ENCODE data around the gene TLE6.
"Not testable (repeated sequence)": the region's sequence is repeated elsewhere in the genome, so short reads cannot be mapped to it uniquely, and the experiment has no call there.

The TLE6 gene

DNA sequence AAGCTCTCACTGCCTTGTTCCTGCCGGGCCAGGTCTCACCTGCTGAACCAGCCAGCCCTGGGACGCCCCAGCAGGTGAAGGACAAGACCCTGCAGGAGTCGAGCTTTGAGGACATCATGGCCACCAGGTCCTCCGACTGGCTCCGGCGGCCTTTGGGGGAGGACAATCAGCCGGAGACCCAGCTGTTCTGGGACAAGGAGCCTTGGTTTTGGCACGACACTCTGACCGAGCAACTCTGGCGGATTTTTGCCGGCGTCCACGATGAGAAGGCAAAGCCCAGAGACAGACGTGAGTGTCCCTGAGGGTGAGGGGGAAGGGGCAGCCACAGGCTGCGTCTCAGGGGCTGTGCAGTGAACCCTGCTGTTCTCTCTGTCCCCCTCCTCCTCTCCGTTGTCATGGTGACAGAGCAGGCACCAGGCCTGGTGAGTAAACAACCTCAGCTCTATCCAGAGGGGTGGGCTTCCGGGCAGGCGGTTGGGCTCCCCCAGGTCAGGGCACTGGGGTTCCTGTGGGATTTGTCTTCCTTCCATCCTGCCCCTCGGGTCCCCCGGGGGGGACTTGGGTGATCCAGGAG lies 9.7 kb downstream of the TLE6 start:
- H3K4me3 ChIP-seq (ENCODE audit: low read depth, low read length) = no peak overlapping the region
- H2AFZ ChIP-seq (ENCODE audit: low read length, unreplicated experiment) = no peak overlapping the region
- H3K27me3 ChIP-seq (ENCODE audit: insufficient read depth, low read length) = no peaks in the 10 kb centered on the region
- peaks cover 11% of the 10 kb centered on the region for H3K4me1 ChIP-seq (ENCODE audit: control insufficient read depth, insufficient read depth, low read length, unreplicated experiment)
- no peaks in the 10 kb centered on the region for H3K36me3 ChIP-seq (ENCODE audit: insufficient read depth, low read length)
- H3K79me2 ChIP-seq (ENCODE audit: control insufficient read depth, insufficient read depth, low read length, unreplicated experiment) = no peaks in the 10 kb centered on the region
- no peak overlapping the region for H3K27ac ChIP-seq (ENCODE audit: low read depth, low read length)

DNA sequence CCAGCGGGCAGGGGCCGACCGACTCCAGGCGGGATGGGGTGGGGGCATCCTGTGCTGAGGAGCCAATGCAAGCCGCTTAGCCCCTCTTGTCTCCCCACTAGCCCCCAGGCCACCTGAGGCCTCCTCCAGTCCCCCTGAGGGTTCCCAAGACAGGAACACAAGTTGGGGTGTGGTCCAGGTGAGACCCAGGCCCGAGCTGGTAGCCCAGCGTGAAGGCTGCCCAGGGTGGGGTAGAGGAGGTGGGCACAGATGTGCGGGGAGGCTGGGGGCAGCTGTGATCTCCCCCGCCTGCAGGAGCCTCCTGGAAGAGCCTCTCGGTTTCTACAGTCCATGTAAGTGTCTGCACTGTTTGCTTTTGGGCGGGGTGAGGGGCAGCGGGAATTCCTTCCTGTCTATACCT lies 10.4 kb downstream of the TLE6 start:
- no peak overlapping the region for H3K27ac ChIP-seq (ENCODE audit: low read depth, low read length)
- H3K4me1 ChIP-seq (ENCODE audit: control insufficient read depth, insufficient read depth, low read length, unreplicated experiment) = peaks cover 7% of the 10 kb centered on the region
- H3K36me3 ChIP-seq (ENCODE audit: insufficient read depth, low read length) = no peaks in the 10 kb centered on the region
- no peak overlapping the region for H3K4me3 ChIP-seq (ENCODE audit: low read depth, low read length)
- no peaks in the 10 kb centered on the region for H3K79me2 ChIP-seq (ENCODE audit: control insufficient read depth, insufficient read depth, low read length, unreplicated experiment)
- H3K27me3 ChIP-seq (ENCODE audit: insufficient read depth, low read length) = no peaks in the 10 kb centered on the region
- H2AFZ ChIP-seq (ENCODE audit: low read length, unreplicated experiment) = no peak overlapping the region

DNA sequence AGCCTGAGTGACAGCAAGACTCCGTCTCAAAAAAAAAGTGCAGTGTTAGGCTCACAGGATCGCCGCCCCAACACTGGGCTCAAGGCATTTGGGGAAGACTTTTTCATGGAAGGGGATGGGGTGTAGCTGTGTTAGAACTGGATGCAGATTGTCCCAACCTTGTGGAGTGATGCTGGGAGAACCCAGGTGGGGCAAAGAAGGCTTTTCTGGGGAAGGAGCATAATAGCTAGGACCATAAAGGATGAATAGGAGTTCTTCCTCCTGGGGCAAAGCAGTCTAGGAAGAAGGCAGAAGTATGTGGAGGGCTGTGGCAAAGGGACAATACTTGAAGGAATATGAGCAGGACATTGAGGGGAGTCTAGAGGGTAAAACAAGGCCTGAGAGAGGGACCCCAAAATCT lies 11.2 kb downstream of the TLE6 start:
- Histone ChIP-seq H3K36me3 (ENCODE audit: insufficient read depth, low read length) (no peaks in the 10 kb centered on the region), H3K4me1 (ENCODE audit: control insufficient read depth, insufficient read depth, low read length, unreplicated experiment) (peaks cover 1% of the 10 kb centered on the region), H3K79me2 (ENCODE audit: control insufficient read depth, insufficient read depth, low read length, unreplicated experiment) (no peaks in the 10 kb centered on the region), H3K27me3 (ENCODE audit: insufficient read depth, low read length) (no peaks in the 10 kb centered on the region), H3K4me3 (ENCODE audit: low read depth, low read length) (no peak overlapping the region), H3K27ac (ENCODE audit: low read depth, low read length) (no peak overlapping the region), H2AFZ (ENCODE audit: low read length, unreplicated experiment) (no peak overlapping the region)

DNA sequence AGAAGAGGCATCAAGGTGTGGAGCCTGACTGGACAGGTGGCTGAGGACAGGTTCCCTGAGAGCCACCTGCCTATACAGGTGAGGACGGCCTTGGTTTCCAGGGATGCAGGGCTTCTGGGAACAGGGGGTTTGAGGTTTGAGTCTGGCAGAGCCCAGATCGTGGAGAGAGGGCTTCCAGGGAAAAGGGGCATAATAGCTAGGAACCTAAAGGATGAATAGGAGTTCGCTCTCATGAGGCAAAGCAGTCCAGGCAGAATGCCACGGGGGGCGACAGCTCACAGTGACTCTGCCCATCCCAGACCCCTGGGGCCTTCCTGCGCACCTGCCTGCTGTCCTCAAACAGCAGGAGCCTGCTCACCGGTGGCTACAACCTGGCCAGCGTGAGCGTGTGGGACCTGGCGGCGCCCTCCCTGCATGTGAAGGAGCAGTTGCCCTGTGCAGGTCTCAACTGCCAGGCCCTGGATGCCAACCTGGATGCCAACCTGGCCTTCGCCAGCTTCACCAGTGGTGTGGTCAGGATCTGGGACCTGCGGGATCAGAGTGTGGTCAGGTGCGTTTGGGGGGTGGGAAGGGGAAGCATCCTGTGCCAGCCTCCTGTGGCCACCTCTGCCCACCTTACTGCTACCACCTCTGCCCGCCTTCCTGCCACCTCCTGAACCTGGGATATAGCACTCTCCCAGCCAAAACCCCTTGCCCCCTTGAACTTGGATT lies 12.0 kb downstream of the TLE6 start:
- Histone ChIP-seq H2AFZ (ENCODE audit: low read length, unreplicated experiment) (no peak overlapping the region), H3K27ac (ENCODE audit: low read depth, low read length) (no peak overlapping the region), H3K27me3 (ENCODE audit: insufficient read depth, low read length) (no peaks in the 10 kb centered on the region), H3K4me3 (ENCODE audit: low read depth, low read length) (no peak overlapping the region), H3K4me1 (ENCODE audit: control insufficient read depth, insufficient read depth, low read length, unreplicated experiment) (no peaks in the 10 kb centered on the region), H3K36me3 (ENCODE audit: insufficient read depth, low read length) (no peaks in the 10 kb centered on the region), H3K79me2 (ENCODE audit: control insufficient read depth, insufficient read depth, low read length, unreplicated experiment) (no peaks in the 10 kb centered on the region)

DNA sequence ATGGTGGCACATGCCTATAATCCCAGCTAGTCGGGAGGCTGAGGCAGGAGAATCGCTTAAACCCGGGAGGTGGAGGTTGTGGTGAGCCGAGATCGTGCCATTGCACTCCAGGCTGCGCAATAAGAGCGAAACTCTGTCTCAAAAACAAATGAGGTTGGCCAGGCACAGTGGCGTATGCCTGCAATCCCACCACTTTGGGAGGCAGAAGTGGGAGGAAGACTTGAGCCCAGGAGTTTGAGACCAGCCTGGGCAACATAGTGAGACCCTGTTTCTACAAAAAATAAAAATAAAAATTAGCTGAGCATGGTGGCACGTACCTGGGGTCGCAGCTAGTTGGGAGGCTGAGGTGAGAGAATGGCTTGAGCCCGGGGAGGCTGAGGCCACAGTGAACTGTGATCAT lies 15.0 kb downstream of the TLE6 start:
- not testable (repeated sequence) for H3K36me3 ChIP-seq (ENCODE audit: insufficient read depth, low read length); H3K27me3 ChIP-seq (ENCODE audit: insufficient read depth, low read length); H3K4me1 ChIP-seq (ENCODE audit: control insufficient read depth, insufficient read depth, low read length, unreplicated experiment)

DNA sequence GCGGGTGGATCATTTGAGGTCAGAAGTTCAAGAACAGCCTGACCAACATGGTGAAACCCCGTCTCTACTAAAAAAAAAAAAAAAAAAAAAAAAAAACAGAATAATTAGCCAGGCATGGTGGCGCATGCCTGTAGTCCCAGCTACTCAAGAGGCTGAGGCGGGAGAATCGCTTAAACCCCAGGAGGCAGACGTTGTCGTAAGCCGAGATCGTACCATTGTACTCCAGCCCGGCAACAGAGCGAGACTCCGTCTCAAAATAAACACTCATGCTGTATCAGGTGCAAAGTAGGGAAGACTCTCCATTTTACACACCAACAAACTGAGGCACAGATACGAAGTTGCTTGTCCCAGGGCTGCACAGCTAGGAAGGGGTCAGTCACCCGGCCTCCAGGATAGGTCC lies 15.6 kb downstream of the TLE6 start:
- H3K36me3 ChIP-seq (ENCODE audit: insufficient read depth, low read length) = no peaks in the 10 kb centered on the region
- no peak overlapping the region for H2AFZ ChIP-seq (ENCODE audit: low read length, unreplicated experiment)
- no peaks in the 10 kb centered on the region for H3K79me2 ChIP-seq (ENCODE audit: control insufficient read depth, insufficient read depth, low read length, unreplicated experiment)
- no peaks in the 10 kb centered on the region for H3K4me1 ChIP-seq (ENCODE audit: control insufficient read depth, insufficient read depth, low read length, unreplicated experiment)
- H3K27me3 ChIP-seq (ENCODE audit: insufficient read depth, low read length) = no peaks in the 10 kb centered on the region
- H3K27ac ChIP-seq (ENCODE audit: low read depth, low read length) = no peak overlapping the region
- H3K4me3 ChIP-seq (ENCODE audit: low read depth, low read length) = no peak overlapping the region

More for the DNA sequence above, 15.0 kb downstream of the TLE6 start:
- H3K4me3 ChIP-seq (ENCODE audit: low read depth, low read length); H3K27ac ChIP-seq (ENCODE audit: low read depth, low read length); H3K79me2 ChIP-seq (ENCODE audit: control insufficient read depth, insufficient read depth, low read length, unreplicated experiment); H2AFZ ChIP-seq (ENCODE audit: low read length, unreplicated experiment): not testable (repeated sequence)

DNA sequence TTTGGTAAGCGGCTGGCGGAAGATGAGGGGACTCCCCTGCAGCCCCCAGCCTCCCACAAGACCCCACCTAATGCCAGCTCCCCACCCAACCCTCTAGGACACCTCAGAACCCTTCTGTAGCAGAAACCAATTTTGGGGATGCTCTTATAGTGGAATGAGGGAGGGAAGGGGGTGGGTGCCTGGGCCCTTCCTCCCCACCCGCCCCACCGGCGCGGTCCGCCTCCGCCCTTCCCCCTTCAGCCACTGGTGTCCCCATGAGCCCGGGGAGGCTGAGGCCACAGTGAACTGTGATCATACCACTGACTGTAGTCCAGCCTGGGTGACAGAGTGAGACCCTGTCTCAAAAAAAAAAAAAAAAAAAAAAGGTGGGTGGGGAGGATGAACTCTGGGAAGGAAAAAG lies 16.2 kb downstream of the TLE6 start:
- H3K4me1 ChIP-seq (ENCODE audit: control insufficient read depth, insufficient read depth, low read length, unreplicated experiment) = no peaks in the 10 kb centered on the region
- H3K4me3 ChIP-seq (ENCODE audit: low read depth, low read length) = no peak overlapping the region
- no peak overlapping the region for H3K27ac ChIP-seq (ENCODE audit: low read depth, low read length)
- H3K36me3 ChIP-seq (ENCODE audit: insufficient read depth, low read length) = no peaks in the 10 kb centered on the region
- no peak overlapping the region for H2AFZ ChIP-seq (ENCODE audit: low read length, unreplicated experiment)
- no peaks in the 10 kb centered on the region for H3K27me3 ChIP-seq (ENCODE audit: insufficient read depth, low read length)
- no peaks in the 10 kb centered on the region for H3K79me2 ChIP-seq (ENCODE audit: control insufficient read depth, insufficient read depth, low read length, unreplicated experiment)

DNA sequence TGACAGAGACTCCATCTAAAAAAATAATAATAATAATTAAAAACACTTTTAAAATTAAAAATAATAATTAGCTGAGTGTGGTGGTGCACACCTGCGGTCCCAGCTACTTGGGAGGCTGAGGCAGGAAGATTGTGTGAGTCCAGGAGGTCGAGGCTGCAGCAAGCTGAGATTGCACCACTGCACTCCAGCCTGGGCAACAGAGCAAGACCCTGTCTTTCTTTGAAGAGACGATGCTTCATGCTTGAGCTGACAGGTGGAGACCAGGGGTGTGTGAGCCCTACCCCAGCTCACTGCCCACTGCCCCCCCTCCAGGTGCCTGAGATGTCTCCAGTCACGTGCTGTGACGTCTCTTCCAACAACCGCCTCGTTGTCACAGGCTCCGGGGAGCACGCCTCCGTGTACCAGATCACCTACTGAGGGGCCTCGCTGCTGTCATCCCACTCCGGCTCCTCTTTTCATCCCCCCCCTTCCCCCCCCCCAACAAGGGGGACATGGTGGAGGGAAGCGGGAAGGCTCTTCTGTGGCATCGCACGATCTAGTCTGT lies 17.3 kb downstream of the TLE6 start:
- Histone ChIP-seq H3K79me2 (ENCODE audit: control insufficient read depth, insufficient read depth, low read length, unreplicated experiment) (no peaks in the 10 kb centered on the region), H3K36me3 (ENCODE audit: insufficient read depth, low read length) (no peaks in the 10 kb centered on the region), H3K4me1 (ENCODE audit: control insufficient read depth, insufficient read depth, low read length, unreplicated experiment) (no peaks in the 10 kb centered on the region), H3K4me3 (ENCODE audit: low read depth, low read length) (no peak overlapping the region), H3K27ac (ENCODE audit: low read depth, low read length) (no peak overlapping the region), H3K27me3 (ENCODE audit: insufficient read depth, low read length) (no peaks in the 10 kb centered on the region), H2AFZ (ENCODE audit: low read length, unreplicated experiment) (no peak overlapping the region)

DNA sequence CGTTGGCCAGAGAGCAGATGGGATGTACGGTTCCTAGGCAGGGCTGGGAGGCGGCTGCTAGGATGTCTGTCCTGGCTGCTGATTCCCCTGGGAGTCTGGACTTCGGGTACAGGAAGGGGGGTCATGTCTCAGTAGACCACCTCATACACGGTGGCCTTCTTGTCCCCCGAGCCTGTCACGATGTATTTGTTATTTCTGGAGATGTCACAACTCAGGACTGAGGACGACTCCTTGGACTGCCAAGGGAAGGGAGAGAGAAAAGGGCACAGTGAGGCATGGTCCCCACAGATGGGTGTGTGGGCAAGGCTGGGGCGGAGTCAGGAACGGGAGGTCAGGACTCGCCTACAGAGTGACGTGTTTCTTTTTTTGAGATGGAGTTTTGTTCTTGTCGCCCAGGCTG lies 20.4 kb downstream of the TLE6 start:
- no peak overlapping the region for H2AFZ ChIP-seq (ENCODE audit: low read length, unreplicated experiment)

DNA sequence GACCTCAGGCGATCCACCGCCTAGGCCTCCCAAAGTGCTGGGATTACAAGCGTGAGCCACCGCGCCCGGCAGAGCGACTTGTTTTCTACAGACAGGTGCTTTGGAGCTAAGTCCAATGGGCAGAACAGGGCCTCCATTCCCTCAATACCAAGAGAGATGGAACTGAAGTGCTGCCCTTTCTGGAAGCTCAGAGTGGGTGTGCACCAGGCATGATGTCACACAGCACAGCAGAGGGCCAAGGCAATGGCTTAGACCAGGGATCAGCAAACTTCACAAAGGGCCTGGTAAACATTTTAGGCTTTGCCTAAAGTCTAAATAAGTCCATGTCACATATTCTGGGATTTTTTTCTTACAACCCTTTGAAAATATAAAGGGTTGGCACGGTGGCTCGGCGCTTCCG lies 21.3 kb downstream of the TLE6 start:
- Histone ChIP-seq H3K27ac (ENCODE audit: low read depth, low read length) (no peak overlapping the region), H3K79me2 (ENCODE audit: control insufficient read depth, insufficient read depth, low read length, unreplicated experiment) (no peaks in the 10 kb centered on the region), H3K4me1 (ENCODE audit: control insufficient read depth, insufficient read depth, low read length, unreplicated experiment) (no peaks in the 10 kb centered on the region), H3K4me3 (ENCODE audit: low read depth, low read length) (no peak overlapping the region), H2AFZ (ENCODE audit: low read length, unreplicated experiment) (no peak overlapping the region), H3K36me3 (ENCODE audit: insufficient read depth, low read length) (no peaks in the 10 kb centered on the region), H3K27me3 (ENCODE audit: insufficient read depth, low read length) (no peaks in the 10 kb centered on the region)

More for the DNA sequence above, 20.4 kb downstream of the TLE6 start:
- H3K36me3 ChIP-seq (ENCODE audit: insufficient read depth, low read length) = no peaks in the 10 kb centered on the region
- no peaks in the 10 kb centered on the region for H3K27me3 ChIP-seq (ENCODE audit: insufficient read depth, low read length)
- no peak overlapping the region for H3K27ac ChIP-seq (ENCODE audit: low read depth, low read length)
- H3K4me3 ChIP-seq (ENCODE audit: low read depth, low read length) = no peak overlapping the region
- no peaks in the 10 kb centered on the region for H3K79me2 ChIP-seq (ENCODE audit: control insufficient read depth, insufficient read depth, low read length, unreplicated experiment)
- H3K4me1 ChIP-seq (ENCODE audit: control insufficient read depth, insufficient read depth, low read length, unreplicated experiment) = no peaks in the 10 kb centered on the region

DNA sequence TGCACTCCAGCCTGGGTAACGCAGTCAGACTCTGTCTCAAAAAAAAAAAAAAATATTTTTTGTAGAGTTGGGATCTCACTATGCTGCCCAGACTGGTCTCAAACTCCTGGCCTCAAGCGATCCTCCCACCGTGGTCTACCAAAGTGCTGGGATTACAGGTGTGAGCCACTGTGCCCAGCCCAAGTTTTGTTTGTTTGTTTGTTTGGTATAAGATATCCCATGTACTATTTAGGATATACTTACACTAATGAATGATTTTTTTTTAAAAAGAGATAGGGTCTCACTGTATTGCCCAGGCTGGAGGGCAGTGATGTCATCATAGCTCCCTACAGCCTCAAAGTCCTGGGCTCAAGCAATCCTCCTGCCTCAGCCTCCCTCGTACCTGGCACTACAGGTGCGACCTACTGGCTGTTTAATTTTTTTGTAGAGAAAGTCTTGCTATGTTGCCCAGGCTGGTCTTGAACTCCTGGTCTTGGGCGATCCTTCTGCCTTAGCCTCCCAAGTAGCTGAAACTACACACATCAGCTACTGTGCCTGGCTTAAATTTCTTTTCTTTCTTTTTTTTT lies 24.0 kb downstream of the TLE6 start:
- Histone ChIP-seq H3K4me1 (ENCODE audit: control insufficient read depth, insufficient read depth, low read length, unreplicated experiment) (no peaks in the 10 kb centered on the region), H3K27ac (ENCODE audit: low read depth, low read length) (no peak overlapping the region), H2AFZ (ENCODE audit: low read length, unreplicated experiment) (no peak overlapping the region), H3K36me3 (ENCODE audit: insufficient read depth, low read length) (no peaks in the 10 kb centered on the region), H3K4me3 (ENCODE audit: low read depth, low read length) (no peak overlapping the region), H3K27me3 (ENCODE audit: insufficient read depth, low read length) (no peaks in the 10 kb centered on the region), H3K79me2 (ENCODE audit: control insufficient read depth, insufficient read depth, low read length, unreplicated experiment) (no peaks in the 10 kb centered on the region)

Data from ACC112 (cell line).